Measurements from ENCODE around the gene TJP2.

TJP2 gene

DNA sequence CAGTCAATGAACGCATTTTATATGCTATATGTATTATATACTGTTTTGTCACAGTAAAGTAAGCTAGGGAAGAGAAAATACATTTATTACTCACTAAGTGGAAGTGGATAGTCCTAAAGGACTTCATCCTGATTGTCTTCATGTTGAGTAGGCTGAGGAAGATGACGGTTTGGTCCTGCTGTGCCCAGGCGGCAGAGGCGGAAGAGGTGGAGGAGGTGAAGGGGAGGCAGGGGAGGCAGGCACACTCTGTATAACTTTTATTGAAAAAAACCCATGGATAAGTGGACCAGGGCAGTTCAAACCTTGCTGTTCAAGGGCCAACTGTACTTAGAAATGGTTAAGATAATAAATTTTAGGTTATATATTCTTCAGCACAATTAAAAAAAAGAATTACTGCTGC, 28.5 kb downstream of the TJP2 start:
- TF ChIP-seq CTCF (conservative IDR thresholded peaks at IDR 0.05) = no peak
- H3K27ac ChIP-seq = no peak overlapping the region

GRCh38 chr9:69204326-69204725, 30.2 kb downstream of the TJP2 start:
- no peak for TF ChIP-seq CTCF (conservative IDR thresholded peaks at IDR 0.05)
- H3K27ac ChIP-seq = no peak overlapping the region

- no peak overlapping the region for H3K27ac ChIP-seq
- no peak for TF ChIP-seq CTCF (conservative IDR thresholded peaks at IDR 0.05)
Observed at GRCh38 chr9:69204849-69205248, 30.8 kb downstream of the TJP2 start.

DNA sequence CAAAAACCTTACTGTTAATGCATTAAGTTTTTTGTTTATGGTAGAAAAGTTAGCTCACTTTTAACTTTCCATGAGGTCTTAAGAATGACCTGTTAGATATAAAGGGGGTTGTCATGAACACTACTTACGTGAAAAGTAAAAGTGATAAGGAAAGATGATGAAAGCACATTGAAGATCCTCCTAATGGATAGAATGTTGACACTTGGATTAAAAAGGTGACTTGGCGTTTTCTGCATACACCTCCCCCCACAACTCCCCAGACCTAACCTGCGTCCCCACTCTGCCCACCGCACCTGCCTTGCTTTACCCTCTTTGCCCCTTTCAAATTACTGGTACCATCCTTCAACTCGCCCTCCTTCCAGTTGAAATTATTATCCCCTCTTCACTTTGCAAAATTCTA, 32.0 kb downstream of the TJP2 start:
- H3K27ac ChIP-seq = no peak overlapping the region
- no peak for TF ChIP-seq CTCF (conservative IDR thresholded peaks at IDR 0.05)

DNA sequence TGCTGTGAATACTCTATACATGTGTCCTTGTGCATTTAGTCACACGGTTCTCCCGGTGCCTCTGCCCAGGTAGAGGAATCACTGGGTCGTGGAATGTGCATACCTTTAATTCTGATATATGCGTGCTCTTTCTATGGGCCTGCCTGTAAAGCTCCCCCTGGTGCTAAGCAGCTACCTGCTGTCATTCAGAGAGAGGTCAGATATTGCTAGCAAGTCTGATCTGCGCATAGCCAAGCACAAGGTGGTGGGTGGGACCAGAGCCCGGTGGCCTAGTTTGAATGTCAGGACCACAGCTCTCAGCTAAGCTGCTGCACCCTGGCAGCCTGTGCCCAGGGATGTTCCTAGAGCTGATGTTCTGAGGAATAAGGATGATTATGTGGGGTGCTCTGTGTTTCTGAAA, 33.4 kb downstream of the TJP2 start:
- peak; percentile 33 for TF ChIP-seq CTCF (conservative IDR thresholded peaks at IDR 0.05)

DNA sequence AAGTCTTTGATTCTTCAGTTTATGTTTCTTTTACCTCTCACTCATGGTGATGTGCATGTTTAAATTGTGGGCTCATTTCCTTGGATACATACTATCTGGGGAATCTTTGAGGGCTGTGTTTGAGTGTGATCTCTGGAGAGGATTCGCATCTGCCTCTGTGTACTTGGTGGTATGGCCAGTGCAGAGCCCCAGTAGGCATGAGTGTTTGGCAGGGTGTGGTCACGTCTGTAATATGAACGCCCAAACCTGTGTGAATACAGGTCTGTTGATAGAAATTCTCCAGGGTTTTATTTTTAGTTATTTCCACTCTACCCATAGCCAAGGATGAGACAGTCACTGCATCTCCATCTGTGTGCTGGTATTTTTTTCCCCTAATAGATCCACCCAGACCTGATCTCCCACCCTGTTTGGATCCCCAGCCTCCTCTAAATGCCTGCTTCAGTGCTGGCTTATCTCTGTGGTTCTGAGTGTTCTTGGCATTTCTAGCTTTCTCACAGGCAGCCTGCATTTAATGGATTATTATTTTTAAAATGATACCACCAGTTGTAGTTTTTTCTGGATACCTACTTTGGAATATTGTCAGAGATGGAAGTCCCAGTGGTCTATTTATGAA, 37.5 kb downstream of the TJP2 start:
- TF ChIP-seq CTCF (conservative IDR thresholded peaks at IDR 0.05) = no peak
- H3K27ac ChIP-seq = no peak overlapping the region

More for the DNA sequence above, 33.4 kb downstream of the TJP2 start:
- no peak overlapping the region for H3K27ac ChIP-seq

GRCh38 chr9:69213647-69214046, 39.6 kb downstream of the TJP2 start:
- H3K27ac ChIP-seq = no peak overlapping the region
- TF ChIP-seq CTCF (conservative IDR thresholded peaks at IDR 0.05) = no peak

Data from VCaP (cell line).